OCI-LY3 (cell line): ENCODE results near the gene GRPR.

ENCODE experiments used
- CTCF ChIP-seq: fragments of 200-600, 300-600 bp; sonication (generic); IDR thresholded peaks from 2 replicates; pipeline ENCODE4 v1.5.1; 2014; ENCODE audit warnings: antibody characterized with exemption, low read length, low read depth
- EZH2phosphoT487 ChIP-seq: fragments of 200-600 bp; shearing (Covaris generic); IDR thresholded peaks from 2 replicates; pipeline ENCODE4 v1.6.1; 2018; ENCODE audit warnings: antibody characterized with exemption, mixed run types, low read depth

GRCh38 chrX:16167181-16167580, 43.8 kb downstream of the GRPR start, which contains the start of gene MAGEB17:
- TF ChIP-seq CTCF (no peak), EZH2phosphoT487 (no peak)
